NCI-H1694 treated with DMSO at 0.1 percent for 48 hours (cell line): ENCODE results near the gene RGL1.

Source experiments
- DNase-seq: peaks from one replicate; lab custom pipeline; 2025; lab: John Stamatoyannopoulos, UW

The RGL1 gene

DNA sequence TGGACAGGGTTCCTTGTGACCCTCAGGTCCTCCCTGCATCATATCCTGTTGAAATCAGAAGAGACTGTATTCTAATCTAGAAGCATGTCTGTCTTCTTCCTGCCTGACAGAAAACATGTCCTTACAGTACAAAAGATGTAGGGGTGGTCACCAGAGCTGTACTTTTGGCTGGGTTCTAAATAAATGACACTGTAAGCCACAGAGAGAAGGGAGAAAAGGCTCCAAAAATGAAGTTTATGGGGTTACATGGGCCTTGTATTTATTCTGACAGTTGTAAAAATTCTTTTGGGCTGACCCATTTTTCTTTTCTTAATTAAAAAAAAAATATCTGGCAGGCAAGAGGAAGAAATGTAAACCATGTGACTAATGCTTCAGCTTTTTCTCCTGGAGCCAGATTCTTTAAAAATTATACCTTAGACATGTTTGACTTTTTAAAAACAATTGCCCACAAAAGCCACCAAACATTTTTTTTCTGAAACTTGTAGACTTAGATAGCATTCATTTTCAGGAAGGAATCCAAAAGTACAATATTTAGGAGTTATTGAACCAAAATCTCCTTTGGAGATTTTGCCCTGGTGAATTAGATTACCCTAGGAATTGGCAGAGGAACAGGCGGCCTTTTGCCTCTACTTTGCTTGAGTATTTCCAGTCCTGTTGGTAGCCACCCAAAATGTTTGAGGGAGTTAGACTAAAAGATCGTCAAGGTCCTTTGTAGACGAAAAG, 17.1 kb downstream of the RGL1 start:
- no peak for DNase-seq

DNA sequence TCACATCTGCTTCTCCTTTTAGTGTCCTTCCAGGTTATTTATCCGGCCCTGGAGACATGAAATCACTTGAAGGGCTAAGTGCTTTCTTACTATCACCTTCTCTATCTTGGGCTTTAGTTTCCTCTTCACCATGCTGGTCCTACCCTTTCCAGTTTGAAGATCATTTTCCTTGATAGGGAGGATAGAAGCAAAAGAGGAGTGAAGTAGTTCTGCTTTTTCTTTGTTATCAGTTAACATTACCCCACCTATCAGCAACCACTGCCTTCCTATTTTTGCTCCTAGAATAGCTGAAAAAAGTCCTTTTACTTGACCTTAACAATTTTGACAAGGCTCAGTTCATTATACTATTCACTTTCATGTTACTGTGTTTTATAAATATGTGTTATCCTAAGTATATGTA, 19.4 kb downstream of the RGL1 start:
- DNase-seq, result no peak

DNA sequence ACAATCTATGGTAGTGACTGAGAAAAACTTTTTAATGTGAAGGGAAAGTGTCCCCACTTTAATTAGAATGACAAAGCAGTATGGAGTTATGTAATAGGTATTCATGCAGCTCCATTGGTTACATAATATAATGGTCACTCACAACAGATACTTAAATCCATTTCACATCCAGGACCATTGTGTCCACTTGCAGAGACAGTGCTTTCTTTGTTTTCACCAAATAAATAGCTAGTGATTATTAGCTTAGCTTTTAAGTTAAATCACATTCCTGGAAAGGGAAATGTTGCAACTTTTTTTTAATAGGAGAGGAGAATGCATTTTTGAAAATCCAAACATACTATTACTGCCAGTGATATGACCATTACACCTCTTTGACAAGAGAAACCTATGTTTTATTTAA, 22.9 kb downstream of the RGL1 start:
- DNase-seq, result no peak

DNA sequence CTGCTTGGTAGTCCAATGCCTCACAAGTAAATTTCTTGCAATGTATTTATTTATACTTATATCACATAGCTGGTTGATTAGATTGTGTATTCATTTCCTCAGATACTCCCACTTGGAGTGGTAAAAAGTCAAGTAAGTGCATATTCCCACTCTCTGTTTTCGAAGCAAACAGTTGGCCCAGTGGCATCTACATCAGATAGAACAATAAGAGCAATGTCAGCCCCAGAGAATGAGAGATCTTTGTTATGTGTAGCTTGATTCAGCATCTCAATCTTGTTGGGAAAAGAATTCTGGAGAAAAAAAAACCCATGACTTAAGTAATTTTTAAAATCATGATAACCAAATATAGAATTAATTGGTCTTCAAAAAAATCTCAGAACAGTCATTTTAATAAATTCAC, 25.5 kb downstream of the RGL1 start:
- DNase-seq, result no peak

DNA sequence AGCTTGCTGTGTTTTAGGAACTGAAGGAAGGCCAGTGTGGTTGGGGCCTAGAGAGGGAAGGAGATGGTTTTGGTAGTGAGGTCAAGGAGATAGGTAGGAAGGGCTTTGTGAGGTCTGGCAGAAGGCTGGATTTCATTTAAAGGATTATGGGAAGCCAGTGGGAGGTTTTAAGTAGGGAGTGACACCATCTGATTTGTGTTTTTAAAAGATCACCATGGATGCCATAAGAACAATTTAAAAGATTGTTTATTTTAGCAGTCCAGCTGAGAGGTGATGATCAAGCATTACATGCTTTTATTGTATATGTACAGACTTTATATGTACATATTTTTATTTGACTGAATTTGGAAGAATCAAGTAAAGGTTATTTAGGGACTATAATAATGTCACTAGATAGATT, 26.4 kb downstream of the RGL1 start:
- DNase-seq, result no peak

DNA sequence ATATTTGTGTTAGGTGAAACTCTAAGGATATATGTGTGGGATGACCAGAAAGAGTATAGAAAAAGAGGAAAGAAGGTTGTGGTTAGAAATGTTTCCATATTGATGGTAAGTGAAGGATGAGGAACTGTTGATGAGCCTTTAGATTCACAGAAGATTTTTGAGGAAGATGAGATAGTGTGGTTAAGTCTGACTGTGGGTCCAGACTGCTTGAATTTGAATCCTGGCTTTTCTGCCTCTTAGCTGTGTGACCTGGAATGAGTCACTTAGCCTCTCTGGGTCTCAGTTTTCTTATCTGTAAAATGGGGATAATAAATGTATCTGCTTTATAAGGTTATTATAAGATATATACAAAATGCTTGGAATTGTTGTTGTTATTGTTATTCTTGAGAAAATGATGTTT, 27.5 kb downstream of the RGL1 start:
- no peak for DNase-seq

DNA sequence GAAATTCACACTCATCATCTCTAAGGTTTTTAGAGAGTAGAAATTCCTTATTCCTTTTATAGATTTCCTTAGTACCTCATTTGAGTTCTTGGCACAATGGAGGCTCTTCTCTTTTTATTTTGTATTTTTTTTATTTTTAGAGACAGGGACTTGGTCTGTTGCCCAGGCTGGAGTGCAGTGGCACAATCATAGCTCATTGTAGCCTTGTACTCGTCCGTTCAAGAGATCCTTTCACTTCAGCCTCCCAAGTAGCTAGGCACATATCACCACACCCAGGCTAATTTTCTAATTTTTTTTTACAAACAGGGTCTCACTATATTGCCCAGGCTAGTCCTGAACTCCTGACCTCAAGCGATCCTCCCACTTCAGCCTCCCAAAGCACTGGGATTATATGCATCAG, 29.6 kb downstream of the RGL1 start:
- DNase-seq, result no peak

DNA sequence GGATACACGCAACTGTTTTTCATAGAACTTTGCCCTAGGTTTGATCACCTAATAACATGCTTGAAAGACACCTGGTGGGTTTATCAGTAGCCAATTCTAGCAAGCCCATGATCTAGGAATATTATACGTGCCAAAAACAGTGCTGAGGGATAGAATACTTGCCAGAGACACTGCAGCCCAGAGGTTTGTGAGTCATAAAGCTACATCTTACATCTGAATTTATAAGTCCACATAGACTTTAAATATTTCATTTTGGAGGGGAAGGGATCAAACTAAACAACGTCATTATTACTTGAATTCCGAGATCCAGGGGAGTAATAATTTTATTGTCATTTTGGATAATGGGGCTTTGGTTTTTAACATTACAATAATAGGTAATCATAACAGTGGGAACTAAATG, 31.7 kb downstream of the RGL1 start:
- no peak for DNase-seq

DNA sequence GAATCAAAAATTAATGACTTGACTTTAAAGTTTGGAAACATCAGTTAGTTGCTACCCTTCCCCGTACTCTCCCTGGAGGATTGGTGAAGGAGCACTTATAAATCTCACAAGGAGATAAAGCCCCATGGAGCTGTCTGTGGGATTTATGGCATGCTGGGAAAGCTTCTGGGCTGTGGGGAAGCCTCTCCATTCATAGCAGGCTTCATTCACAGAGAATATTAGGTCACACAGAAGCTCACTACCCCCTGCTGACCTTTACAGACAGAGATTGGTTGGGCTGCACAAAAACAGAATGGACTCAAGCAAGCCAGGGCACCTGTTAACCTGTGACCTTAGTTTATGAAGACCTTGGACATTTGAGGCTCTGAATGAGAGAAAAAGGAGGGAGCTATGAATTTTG, 32.1 kb downstream of the RGL1 start:
- no peak for DNase-seq

DNA sequence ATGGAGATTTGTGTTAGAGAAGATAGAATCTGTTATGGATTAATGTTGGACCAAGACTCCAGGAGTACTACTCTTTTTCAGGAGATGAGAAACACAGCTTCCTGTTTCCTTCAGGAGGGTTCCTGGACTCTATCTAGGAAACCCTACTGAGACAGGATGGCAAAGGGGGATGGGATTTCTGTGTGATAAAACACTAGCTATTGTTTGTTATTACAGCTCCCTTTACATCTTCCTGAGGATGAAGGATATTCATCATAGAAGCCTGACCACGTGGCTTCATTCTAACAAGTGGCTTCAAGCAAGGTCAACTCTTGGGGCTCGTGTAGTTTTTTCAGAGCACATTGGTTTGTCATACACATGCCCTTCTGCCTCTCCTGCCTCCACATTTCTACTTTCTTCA, 33.3 kb downstream of the RGL1 start:
- no peak for DNase-seq

DNA sequence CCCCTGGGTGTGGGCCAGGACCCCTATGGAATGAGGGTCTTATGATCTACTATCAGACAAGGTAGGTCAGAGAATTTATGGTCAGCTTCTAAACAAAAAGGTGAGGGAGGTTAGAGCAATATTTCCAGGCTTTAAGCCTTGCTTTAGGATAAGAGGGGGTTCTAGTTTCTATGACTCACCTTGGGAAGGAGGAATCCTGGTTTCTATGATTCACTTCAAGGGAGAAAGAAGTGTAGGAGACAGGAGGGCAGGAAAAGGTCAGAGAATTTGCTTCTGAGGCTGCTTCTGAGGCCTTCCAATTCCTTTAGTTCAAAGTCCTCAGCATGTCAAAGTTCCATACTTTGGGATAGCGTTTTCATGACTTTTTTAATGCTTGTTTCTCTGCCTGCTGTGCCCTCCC, 35.2 kb downstream of the RGL1 start:
- DNase-seq, result no peak

DNA sequence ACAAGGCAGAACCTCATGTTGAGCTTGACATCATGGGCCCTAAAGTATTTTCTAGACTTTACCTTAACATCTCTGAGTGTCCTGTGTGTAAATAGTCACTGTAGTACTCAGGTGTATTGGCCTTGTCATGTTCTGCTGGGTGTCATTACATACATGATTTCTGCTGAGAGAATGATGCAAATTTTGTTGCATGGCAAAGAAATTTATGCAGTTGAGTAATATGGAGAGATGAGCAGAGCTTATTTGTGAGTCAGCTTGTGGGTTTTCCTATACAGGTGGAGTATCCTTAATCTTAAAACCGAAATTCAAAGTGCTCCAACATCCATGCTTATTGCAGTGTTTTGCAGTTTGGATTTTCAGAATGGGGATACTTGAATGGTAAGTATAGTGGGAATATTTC, 36.6 kb downstream of the RGL1 start:
- no peak for DNase-seq

DNA sequence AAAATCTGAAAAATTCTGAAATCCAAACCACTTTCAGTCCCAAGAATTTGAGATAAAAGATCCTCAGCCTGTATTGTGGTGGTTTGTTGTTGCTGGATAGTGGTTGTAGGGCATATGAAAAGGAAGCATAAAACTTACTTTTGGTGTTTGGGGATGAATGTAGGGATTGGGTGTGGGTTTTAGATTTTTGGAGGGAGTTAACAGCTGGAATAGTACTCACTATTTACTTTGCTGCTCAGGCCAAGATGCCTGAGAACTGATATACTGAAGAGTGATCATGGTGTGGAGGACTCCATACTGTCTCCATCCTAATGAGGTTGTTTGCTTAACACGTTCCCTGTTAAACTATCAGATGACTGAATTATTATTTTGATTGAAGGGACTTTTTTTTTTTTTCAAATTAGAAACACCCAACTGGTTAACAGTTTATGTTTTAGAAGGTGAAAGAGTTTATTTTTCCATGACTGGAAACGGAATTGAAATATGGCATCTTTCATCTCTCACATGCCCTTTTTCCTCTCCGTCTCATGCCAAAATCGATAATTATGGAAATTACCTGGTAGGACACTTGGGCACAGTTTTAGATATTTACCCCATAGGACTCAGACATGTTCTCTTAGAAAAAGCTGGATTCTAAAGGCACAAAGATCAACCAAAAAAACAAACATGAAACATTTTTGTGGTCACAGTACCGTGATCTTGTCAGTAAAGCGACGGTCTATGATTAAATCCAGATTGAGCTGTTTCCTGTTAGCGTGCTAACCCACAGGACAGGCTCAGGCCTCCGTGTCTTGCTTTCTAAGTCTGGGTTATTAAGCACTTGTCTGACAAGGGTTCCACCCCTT, 37.3 kb downstream of the RGL1 start:
- DNase-seq, result no peak

DNA sequence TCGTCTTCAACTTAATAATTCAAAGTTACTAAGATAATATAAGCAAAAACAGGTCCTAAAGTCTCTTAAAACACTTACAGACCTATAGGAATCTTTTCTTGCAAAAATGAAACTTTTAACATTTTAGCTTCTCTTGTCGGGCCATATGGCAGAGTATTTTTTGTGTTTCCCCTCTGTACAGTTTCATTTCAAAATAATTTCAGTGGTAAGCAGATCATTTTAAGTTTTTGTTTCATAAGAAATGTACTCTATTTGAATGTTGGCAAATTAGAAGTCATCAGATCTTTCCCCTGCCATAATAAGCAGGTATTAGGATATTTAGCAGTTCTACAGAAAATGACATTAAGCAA, 37.9 kb downstream of the RGL1 start:
- peak; percentile 12 for DNase-seq

DNA sequence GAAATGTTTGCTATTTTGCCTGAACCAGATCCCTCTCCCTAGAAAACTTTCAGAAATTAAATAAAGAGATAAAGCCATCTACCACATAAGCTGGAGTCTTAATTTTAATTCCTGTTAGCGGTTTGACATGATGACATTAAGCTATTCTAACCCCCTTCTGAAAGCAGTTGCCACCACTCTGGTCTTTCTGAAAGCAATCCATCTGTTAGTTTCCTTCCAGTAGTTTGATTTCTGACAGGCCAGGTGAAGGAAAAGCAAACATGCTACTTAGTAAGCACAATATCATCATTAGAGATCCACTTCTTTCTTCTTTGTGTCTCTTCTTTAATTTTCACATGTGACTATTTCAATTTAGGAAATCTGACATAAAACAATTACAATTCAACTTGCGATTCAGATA, 39.9 kb downstream of the RGL1 start:
- no peak for DNase-seq

DNA sequence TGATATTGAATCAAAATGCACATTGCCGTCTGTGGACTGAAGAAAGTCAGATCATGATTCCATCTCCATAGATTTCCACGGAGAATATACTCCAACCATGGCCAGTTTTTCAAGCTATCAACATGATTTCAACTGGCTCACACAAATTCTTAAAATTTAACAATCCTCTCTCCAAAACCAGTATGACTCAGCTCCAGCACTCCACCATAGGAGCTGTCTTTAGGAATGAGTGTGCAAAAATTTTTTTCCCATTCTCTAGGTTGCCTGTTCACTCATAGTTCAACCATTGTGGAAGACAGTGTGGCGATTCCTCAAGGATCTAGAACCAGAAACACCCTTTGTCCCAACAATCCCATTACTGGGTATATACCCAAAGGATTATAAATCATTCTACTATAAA, 40.8 kb downstream of the RGL1 start:
- no peak for DNase-seq

DNA sequence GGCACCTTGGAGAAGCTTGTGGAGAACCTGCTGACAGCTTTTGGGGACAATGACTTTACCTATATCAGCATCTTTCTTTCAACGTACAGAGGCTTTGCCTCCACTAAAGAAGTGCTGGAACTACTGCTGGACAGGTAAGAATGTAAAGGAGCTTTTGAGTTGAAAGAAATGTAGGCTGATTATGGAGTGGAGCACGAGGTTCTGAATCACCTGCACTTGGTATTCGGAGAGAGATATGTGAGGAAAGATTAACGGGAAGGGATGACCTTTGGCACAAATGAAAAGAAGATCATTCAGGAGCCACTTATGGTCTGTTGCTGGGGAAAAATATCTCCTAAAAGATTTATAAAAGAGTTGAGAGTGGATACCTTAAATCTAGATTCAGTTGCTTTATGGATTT, 42.7 kb downstream of the RGL1 start:
- no peak for DNase-seq

DNA sequence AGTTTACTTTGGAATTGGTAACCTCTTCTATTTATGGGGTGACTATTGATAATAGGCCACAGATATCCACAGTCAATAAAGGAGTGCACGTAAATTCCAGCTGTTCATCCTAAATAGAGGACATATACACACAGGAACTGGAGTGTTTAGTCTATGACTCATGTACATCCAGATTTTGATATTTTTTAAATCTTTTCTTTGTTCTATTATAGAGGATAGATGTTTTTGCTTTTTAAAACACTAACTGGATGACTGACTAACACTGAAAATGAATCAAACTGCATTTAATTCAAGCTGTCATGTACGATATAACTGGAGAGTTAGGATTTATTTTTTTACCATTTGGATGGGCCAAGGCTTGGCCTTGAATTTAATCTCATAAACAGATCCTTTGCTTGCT, 45.9 kb downstream of the RGL1 start:
- DNase-seq, result no peak

DNA sequence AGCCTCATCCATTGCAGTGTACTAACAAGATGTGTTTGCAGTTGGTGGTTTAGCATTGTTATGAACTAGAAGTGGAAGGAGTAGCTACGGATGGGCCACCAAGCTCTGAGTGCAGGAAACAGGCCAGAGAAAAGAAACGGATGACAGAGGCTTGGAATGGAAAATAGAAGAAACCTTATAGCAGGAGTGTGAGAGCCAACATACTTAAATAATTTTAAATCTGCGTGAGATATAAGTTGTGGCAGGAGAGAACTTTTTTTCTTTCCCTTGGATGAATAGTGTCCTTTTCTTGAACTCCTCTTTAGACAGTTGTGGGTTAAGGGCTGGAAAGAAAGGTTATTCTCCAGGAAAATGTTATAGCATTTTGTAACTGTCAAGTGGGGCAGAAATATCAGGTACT, 54.2 kb downstream of the RGL1 start:
- no peak for DNase-seq

DNA sequence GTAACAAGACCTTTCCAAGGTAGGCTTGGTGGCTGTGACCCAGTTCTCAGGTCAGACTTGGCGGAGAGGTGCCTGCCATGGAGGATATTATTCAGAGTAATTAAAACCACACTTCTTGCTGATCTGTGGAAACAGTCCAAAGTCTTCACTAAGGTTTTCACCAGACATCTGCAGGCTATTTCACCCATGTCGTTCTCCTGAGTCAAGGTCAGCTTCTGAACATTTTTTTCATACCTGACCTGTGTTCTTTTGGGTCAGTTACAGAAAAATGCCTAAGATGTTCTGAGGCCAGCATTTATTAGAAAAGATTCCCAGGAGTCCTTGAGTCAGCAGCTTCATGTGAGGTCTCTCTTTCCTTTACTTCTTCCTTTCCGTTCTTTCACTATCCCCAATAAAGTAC, 54.9 kb downstream of the RGL1 start:
- DNase-seq, result no peak

DNA sequence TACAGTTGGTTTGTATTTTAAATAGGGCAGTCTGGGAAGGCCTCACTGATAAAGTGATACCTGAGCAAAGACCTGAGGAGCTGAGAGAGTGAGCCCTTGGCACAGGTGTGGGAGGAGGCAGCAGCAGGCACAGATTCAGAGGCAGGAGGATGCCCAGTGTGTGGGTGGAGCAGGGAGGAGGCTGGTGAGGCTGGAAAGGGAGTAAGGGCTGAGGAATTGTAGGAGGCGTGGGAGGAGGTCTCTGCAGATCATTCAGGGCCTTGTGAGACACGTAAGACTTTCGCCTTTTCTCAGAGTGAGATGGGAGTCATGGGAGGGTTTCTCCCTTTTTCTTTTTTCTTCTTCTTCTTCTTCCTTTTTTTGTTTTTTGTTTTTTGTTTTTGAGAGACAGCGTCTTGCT, 58.0 kb downstream of the RGL1 start:
- DNase-seq, result no peak

DNA sequence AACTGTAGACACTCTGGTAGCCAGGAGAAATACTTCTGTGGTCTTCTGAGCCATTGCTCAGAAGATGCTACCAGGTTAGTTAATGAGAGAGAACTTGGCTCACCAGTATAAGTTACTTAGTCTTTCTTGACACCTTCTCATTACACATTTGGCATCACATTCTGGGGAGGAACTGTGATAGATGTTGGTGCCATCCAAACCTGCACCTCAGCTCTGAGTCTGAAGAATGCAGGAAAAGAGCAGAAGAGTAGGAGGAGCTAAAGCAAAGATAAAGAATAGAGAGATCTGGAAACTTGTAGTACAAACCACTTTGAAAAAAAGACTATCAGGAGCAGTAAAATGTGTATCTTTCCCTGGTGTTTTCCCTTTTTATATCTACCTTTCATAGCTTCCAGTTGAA, 58.9 kb downstream of the RGL1 start:
- DNase-seq, result no peak

DNA sequence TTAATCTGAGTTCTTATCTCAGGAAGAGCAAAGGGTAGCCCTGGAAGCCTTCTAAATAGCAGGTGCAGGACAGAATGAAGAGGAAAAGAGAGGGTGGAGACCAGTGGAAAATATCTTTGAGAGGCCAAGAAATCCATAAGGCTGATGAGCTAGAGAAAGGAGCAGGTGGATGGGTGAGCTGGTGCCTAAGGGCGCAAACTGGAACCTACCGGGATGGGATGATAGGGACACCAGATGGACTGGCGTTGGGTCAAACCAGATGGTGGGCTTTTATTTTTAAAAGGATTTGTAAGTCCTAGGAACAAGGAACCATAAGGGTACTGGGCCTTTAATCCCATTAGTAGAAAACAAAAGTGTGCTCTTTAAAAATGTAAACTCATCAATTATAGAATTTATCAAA, 59.7 kb downstream of the RGL1 start:
- no peak for DNase-seq

DNA sequence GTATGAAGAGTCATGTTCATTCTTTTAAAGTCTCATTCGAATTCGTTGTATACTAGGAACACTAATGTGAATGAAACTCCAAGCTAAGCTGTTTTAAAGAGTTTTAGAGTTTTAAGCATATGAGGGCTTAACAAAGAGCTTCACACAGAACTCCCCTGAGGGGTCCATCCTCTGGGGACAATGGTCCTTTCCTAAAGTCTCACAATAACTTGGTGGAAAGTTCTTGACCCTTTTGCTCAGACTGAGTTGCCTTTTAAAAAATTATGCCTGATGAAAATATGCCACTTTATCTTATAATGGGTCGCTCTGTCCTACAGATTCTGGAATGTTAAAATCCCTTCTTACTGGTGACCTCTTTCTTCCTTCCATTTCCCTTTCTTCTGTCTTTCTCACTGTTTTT, 64.3 kb downstream of the RGL1 start:
- DNase-seq, result no peak
